GM19455 (cell line): Measurements from ENCODE around the gene METTL9.
A peak's percentile ranks its signal among the peaks of the same experiment; 100 is the strongest.
"Not testable (repeated sequence)": the region's sequence is repeated elsewhere in the genome, so short reads cannot be mapped to it uniquely, and the experiment has no call there.

ENCODE experiments used
- ATAC-seq: cut with Tn5 transposase; IDR thresholded peaks from one replicate; pipeline ENCODE4 v1.9.1; 2021; ENCODE audit not compliant: unreplicated experiment

METTL9 gene

GRCh38 chr16:21599122-21600030 lies at the start of gene METTL9:
Gene METTL9 (plus strand): TSS chr16:21599577. CDS start chr16:21599734, 157 bp downstream.
- ATAC-seq = peak; percentile 84

DNA sequence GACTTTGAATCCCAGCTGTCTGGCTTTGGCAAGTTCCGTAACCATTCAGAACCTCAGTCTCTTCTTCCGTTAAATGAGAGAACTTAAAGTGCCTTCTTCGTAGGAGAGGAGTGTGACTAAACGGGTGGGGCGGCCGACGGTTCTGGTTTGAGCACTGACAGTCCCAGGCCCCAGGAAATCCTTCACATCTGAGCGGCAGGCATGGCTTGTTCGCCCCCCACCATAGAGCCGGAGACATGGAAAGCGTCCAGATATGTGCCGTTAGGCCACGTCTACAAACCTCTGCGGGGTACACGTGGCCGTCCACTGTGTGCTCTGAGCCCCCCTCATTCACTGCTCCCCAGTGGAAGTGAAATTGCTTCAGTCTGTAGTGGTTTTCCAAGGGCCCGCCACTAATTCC lies 49.4 kb upstream of the METTL9 start:
- ATAC-seq = not testable (repeated sequence)

GRCh38 chr16:21550435-21550834 lies 48.9 kb upstream of the METTL9 start:
- ATAC-seq = not testable (repeated sequence)

DNA sequence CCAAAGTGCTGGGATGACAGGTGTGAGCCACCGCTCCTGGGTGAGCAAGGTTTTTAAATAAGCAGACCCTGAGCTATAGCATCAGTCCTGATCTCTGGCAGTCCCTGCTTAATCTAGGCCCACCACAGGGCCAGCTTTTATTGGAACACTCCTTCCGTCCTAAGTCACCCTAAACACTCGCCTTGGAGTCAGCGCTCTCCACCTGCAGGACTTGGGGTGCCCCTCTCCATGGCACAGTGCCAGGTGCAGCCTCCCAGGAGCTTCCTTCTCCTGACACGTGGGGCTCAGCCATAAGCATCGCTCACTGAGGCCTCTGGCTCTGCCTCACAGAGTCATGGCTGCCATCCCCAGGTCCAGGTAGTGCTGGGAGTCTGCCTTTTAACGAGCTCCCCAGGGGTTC lies 48.3 kb upstream of the METTL9 start:
- not testable (repeated sequence) for ATAC-seq

DNA sequence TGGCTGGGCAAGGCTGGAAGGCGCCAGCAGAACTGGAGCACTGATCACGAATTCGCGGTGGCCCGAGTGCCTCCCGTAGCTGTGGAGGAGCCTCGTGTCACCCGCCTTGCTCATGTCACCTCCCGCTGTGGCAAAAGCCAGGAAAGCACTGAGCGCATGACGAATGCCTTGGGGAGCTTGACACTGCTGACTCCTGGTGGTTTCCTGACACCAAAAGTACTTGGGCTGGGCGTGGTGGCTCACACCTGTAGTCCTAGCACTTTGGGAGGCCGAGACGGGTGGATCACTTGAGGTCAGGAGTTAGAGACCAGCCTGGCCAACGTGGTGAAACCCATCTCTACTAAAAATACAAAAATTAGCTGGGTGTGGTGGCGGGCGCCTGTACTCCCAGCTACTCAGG lies 47.8 kb upstream of the METTL9 start:
- not testable (repeated sequence) for ATAC-seq

GRCh38 chr16:21553481-21554296 lies 45.7 kb upstream of the METTL9 start:
- ATAC-seq = not testable (repeated sequence)

GRCh38 chr16:21554795-21555585 lies 44.4 kb upstream of the METTL9 start:
- ATAC-seq = peak; percentile 91

DNA sequence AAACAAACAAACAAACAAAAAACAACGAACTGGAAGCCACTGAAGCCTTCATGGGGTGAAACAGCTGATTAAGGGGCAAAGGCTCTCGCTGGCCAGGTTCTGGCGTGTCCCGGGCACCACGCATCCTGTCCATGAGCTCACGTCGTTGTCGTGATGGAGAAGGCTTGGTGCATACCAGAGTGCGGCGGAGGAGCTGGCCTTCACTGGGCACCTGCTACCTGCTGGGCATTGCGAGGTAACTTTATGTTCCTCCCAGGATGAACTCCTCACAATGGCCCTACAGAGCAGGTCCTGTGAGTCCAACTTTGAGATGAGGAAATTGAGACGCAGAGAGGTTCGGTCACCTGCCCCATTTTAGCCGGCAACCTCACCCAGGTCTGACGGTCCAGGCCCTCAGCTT lies 43.8 kb upstream of the METTL9 start:
- ATAC-seq = not testable (repeated sequence)

GRCh38 chr16:21556026-21556595 lies 43.3 kb upstream of the METTL9 start:
- ATAC-seq = not testable (repeated sequence)

GRCh38 chr16:21556651-21557241 lies 42.6 kb upstream of the METTL9 start:
- ATAC-seq = not testable (repeated sequence)

GRCh38 chr16:21560462-21560861 lies 38.9 kb upstream of the METTL9 start:
- ATAC-seq = no peak

GRCh38 chr16:21563676-21564075 lies 35.7 kb upstream of the METTL9 start:
- ATAC-seq = no peak

DNA sequence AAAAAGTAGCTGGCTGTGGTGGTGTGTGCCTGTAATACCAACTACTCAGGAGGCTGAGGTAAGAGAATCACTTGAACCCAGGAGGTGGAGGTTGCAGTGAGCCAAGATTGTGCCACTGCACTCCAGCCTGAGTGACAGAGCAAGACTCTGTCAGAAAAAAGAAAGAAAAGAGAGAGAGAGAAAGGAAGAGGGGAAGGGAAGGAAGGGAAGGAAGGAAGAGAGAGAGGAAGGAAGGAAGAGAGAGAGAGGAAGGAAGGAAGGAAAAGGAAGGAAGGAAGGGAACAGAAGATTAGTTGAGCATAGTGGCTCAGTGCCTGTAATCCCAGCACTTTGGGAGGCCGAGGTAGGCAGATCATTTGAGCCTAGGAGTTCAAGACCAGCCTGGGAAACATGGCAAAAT lies 35.0 kb upstream of the METTL9 start:
- ATAC-seq = not testable (repeated sequence)

- ATAC-seq = no peak
These were observed 33.9 kb upstream of the METTL9 start for GRCh38 chr16:21565507-21565860.

GRCh38 chr16:21565861-21566669 lies 33.3 kb upstream of the METTL9 start:
- ATAC-seq = no peak

DNA sequence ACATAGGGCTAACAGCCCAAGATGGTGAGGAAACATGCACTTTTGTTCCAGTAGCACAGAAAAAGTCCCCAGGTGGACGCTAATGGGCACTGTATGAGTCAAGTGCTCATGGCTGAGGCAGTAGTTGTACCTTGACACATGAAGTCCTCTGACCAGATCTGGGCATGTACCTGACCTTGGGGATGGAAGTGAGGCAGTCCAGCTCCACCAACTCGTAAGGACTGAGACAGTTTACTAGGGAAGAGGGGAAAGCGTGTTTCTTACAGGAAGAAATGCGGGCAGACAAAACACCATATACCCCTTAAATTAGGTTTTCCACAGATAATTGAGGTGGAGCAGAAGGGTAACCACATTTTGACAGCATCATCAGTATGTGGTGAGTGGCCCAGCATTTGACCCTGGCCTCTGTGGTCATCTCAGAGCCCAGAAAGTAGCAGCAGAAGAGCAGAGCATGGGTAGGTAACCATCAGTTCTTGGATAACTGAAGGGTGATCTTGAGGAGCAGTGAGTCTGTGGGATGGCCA lies 32.4 kb upstream of the METTL9 start:
- no peak for ATAC-seq

GRCh38 chr16:21567496-21567895 lies 31.9 kb upstream of the METTL9 start:
- not testable (repeated sequence) for ATAC-seq

DNA sequence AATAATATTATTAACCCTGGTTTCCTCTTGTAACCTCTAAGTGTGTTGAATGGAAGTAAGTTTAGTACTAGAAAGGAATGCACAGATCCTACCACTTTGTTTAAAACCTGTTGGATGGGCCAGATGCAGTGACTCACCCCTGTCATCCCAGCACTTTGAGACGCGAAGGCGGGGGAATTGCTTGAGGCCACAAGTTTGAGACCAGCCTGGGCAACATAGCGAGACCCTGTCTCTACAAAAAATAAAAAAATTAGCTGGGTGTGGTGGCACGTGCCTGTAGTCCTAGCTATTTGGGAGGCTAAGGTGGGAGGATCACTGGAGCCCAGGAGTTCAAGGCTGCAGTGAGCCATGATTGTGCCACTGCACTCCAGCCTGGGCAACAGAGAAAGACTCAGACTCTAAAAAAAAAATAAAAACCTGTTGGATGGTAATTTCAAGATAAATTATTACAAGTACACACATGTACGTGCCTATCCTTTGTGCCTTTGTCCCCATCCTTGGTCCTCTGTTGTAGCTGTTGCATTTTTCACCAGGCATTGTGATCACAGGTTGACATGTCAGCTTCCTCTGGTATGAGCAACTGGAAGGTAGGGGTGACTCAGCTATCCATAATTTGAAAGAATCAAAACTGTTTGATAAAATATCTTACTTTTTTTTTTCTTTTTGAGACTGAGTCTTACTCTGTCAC lies 30.7 kb upstream of the METTL9 start:
- no peak for ATAC-seq

DNA sequence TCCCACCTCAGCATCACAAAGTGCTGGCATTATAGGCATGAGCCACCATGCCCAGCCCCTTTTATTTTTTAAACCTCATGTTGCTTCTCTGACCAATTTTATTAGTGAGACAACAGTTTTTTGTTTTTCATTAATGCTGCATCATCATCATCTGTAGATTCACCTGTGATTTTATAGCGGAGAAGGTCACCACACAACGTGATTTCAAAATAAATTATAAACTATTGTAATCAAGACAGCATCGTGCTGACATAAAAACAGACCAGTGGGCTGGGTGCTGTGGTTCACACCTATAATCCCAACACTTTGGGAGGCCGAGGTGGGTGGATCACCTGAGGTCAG lies 28.7 kb upstream of the METTL9 start:
- ATAC-seq = no peak
